ENCODE measurements around the gene ANKRD29. TPM values are rescaled to one million over a fixed set of nuclear protein-coding genes. Genes with fewer than 3 reads are reported as not detected.
"Not testable (repeated sequence)": the region's sequence is repeated elsewhere in the genome, so short reads cannot be mapped to it uniquely, and the experiment has no call there.

ANKRD29 gene
- total RNA-seq, 1 donor from 2014 or later, result 6.1 TPM

DNA sequence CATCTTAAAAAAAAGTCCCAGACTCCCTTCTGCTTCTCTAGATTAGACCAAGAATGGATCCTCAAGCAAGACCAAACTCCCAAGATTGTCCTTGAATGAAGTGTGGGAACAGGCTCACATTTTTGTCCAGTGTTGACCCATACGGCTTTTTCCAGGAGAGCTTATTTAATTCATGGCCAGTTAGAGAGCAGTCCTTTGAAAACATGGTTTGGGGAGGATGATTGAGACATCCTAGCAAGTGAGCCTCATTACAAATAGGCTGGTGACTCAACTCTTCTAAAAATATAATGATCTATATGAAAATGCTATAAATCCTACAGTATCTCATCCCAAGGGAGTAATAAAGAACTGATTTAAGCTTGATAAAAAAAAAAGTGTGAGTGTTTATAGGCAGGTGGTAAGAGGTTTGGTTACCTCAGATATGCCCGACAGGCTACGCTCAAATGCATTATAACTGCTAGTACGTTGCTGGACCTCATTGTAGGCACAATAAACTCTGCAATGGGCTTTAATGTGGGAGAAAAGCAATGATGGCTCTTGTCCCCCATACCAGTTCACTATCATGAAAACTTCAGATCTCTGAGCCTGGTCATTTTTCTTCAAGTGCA is 17.0 kb downstream of the ANKRD29 start:
- no peak for DNase-seq

DNA sequence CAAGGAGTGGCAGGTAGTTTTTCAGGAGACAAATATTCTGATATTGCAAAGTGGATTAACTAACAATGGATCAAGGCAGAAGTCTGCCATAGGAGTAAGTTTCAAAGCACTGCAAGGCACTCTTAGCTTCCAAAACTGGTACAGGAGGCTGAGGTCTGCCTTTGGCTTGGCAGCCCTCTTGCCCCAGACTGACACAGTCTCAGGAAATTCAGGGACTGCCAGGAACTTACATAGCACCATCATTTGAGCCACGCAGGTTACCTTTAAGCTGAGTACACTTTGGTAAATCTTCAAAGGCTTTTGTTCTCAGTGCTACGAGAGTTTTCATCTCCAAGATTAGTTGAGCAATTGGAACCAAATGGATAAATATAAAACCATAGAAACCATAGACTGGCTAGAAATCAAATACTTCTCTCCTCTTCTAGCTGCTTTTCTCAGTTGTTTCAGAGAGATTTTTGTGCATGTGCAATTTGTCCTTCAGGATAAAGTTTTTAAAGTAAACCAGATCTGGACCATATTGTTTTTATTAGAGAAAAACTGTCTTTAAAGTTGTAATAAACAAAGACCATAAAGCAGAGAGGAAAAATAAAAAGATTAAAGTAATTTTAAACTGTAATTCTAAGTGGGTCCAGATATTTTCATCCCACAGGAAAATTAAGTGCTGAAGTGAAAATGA is 18.8 kb downstream of the ANKRD29 start:
- DNase-seq, result no peak

DNA sequence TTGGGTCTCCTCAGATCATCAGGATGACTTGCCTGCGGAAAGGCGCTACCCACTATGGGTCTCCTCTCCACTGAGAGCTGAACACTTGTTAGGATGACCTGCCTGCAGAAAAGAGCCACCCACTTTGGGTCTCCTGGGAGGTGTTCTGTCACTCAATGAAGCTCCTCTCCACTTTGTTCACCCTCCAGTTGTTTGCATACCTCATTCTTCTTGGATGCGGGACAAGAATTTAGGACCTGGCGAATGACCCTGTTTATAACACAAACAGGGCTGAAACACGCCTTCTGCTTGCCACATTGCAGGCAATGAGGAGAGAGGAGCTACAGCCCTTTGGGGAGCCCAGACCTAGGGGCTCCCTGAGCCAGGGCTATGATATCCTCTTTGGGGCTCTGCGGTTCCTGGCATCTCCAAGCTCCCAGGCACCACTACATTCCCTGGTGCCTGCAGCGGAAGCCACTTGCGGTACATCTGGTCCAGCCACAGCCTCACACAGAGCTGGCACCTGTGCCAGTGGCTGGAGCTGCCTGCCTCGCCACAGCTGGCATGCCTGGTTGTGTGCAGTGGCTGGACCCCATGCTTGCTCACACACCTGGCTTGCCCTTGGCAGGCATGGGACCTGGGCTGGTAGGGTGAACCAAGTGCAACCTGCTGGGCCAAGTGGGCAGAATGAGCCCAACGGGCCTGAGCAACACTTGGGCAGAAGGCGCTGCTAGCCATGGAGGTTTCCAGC is 20.6 kb downstream of the ANKRD29 start:
- DNase-seq, result no peak

DNA sequence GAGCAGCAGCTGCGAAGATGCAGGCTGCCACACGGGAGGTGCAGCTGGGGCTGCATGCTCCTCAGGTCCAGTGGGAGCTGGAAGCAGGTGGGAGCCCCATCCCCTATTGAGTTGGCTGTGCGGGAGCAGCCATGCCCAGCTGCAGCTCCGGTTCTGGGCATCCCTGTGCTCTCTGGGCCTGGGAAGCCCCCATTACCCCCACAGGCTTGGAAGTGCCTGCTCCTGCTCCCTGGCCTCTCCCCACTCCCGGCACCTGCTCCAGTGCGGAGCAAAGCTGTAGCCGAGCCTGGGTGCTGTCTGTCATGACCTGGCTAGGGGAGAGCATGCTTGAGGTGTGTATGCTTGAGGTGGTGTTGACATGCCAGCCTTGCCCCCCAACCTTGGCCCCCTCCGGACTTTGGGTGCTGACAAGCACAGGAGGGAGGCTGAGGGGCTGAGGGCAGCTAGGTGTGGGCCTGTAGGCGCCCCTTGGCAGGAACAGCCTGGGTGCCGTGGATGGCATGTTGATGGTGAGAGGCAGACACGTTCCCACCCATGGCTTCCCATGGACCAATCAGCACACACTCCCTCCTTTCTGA is 21.5 kb downstream of the ANKRD29 start:
- DNase-seq, result no peak

DNA sequence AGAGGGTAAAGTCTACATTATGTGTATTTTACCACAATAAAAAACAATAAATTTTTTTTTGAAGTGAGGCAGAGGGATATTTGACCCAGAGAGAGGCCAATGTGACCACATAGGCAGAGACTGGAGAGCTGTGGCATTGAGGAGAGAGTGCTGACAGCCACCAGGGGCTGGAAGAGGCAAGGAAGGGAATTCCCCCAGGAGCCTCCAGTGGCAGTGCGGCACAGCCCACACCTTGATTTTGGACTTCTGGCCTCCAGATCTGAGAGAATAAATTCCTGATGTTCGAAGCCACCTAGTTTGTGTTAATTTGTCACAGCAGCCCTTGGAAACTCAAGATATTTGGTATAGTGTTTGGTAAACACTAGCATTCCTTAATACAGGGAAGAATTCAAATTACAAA is 22.7 kb downstream of the ANKRD29 start:
- DNase-seq, result no peak

DNA sequence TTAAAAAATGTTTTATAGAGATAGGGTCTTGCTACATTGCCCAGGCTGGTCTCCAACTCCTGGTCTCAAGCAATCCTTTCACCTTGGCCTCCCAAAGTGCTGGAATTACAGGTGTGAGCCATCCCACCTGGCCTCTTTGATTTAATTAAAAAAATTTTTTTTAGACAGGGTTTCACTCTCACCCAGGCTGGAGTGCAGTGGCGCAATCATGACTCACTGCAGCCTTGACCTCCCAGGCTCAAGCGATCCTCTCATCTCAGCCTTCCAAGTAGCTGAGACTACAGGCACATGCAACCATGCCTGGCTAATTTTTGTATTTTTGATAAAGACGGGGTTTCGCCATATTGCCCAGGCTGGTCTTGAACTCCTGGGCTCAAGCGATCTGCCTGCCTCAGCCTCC is 26.3 kb downstream of the ANKRD29 start:
- not testable (repeated sequence) for DNase-seq

DNA sequence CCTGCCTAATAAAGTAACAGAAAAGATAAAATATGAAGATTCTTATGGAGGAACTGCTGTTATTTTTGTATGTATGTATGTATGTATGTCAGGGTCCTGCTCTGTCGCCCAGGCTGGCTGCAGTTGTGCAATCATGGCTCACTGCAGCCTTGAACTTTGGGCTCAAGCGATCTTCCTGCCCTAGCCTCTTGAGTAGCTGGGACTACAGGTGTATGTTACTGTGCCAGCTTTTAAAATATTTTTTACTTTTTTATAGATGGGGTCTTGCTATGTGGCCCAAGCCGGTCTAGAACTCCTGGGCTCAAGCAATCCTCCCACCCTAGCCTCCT is 26.7 kb downstream of the ANKRD29 start:
- no peak for DNase-seq

DNA sequence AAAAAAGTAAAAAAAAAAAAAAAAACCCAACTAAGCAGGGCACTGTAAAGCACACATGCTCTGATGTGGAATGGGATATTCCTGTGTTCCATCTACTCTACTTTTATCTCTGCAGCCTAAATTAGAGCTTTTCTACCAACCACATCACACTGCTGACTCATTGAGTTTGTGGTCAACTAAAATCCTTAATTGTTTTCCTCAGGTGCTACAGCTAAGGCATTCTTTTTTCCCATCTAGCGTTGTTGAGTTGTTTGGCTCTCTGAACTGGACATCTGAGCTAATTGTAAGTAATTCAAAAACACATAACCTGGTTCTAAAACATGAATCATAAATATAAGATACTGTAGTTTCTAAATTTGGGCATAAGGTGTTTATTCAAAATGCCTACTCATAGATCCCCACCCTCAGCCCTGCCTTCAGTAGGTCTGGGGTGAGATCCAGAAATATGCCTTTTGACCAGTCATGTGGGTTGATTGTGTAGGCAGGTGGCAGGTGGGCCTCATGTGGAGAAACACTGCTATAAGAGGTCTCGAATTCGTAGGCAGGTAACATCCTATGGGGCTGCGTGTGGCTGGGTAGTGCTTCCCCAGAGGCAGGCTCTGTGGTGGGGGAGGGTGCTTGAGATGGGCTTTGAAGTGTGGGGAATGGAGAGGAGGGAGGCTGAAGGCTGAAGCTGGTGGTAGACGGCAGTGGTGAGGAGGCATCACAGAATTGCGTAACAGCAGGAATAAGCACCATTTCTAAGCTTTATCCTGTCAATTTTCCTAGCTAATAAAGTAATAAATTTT is 27.2 kb downstream of the ANKRD29 start:
- DNase-seq, result no peak

DNA sequence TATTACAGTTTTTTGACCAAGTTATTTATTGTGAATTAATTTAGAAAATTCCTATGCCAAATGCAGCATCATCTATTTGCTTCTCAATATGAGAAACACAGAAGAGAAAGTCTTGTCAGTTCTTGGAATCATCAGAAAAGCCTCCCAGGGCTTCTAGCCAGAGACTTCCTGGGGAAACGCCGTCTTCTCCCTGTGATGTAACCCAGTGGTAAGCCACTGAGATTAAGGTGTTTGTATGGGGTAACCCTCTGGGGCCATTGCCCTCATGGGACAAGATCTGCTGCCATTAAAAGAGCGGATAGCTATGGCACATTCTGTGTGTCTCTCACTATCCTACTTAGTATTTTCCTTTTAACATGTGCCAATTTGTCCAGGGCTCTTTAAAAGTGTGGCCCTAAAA is 28.0 kb downstream of the ANKRD29 start:
- DNase-seq, result no peak

DNA sequence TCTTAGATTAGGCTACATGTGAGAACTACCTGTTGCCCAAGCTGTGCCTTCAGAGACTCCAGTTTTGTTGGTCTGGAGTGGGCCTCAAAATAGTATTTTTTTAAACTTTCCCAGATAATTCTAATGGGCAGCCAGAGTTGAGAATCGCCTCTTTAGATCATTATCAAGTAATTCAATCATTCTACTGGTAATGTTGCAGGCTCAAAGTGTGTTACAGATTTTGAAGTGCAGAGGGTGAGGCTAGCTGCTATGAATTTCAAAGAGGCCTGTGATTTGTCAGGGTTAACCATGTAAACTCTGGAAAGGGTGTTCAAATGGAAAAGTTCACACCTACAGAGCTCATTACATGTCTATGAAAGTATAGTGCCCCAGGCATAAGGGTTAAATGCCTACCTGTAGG is 30.1 kb downstream of the ANKRD29 start:
- DNase-seq, result no peak

DNA sequence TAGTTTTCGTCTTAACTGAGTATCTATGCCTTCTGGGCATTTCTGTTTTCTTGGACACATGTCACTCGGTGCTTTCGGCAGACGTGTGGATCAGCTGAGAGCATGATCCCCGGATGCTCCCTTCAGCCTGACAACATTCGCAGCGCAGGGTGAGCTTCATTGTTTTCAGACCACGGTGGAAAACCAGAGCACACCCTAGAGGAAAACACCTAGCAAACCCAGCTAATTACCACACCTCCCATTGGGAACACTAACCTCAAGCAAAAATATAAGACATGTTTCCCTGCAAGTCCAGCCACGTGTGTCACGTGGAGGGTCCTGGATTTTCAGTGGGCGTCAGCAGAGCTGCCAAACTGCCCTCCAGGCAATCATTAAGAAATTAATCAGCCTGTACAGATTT is 31.0 kb downstream of the ANKRD29 start:
- no peak for DNase-seq

DNA sequence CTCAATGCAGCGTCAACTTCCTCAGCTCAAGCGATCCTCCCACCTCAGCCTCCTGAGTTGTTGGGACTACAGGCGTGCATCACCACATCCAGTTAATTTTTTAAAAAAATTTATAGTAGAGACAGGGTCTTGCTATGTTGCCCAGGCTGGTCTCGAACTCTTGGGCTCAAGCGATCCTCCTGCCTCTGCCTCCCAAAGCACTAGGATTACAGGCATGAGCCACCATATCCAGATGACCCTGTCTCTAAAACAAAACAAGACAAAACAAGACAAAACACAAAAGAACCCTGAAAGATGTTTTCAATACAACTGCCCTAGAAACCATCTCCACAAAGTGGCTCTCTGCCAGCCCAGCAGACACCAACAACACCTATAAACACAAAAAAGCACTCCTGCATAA is 31.4 kb downstream of the ANKRD29 start:
- no peak for DNase-seq

DNA sequence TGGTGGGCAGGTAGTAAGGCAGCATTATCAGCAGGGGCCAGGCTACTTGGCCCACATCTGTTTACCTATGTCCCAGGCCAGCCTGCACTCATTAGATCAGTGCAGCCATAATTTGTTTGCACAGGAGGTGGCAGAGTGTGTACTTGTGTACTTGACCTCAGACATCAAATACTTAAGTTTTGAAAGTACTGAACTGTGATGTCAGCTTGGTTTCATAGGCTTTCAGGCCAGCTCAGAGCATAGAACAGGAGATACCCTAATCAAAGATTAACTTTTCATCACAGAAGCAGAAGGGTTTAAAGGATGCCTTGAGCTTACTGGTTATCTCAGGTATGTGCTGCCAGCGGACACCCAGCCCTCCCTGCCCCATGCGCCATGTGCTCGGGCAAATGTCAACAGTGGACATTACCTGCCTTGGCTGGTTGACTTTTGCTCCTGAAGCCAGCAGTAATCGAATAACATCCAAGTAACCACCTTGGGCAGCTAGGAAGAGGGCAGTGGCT is 33.2 kb downstream of the ANKRD29 start:
- DNase-seq, result no peak

DNA sequence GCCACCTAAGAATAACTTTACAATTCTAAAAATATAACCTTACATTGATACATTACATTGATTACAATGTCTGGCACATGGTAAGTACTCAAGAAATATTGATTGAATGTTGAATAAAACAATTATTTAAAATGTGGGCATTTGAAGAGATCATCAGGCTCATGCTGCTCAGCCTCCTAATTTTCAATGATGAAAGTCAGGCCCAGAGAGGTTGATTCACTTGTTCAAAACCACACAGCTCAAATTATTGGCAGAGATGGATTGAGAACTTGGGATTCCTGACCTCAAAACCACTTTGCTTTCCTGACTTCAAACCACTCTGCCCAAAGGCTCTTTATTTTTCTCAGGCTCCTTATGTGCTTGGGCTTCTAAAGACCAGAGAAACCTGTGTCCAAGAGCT is 34.7 kb downstream of the ANKRD29 start:
- DNase-seq, result no peak

DNA sequence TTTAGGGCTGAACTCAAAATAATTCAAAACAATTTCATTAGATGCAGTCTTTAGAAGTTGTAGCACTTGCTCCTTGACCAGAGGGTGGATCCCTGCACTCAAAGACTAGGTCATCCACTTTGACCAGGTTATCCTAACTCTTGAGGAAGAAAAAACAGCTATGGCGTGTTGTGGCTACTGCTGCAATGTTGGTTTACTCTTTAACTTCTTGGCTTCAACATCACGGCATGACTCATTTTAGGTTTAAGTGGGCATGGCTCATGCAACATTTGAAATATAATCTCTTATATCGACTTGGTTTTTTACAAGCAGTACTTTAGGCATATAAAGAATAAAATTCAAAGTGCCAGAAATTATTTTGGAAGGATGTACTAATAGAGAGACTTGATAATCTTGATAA is 35.4 kb downstream of the ANKRD29 start:
- no peak for DNase-seq

DNA sequence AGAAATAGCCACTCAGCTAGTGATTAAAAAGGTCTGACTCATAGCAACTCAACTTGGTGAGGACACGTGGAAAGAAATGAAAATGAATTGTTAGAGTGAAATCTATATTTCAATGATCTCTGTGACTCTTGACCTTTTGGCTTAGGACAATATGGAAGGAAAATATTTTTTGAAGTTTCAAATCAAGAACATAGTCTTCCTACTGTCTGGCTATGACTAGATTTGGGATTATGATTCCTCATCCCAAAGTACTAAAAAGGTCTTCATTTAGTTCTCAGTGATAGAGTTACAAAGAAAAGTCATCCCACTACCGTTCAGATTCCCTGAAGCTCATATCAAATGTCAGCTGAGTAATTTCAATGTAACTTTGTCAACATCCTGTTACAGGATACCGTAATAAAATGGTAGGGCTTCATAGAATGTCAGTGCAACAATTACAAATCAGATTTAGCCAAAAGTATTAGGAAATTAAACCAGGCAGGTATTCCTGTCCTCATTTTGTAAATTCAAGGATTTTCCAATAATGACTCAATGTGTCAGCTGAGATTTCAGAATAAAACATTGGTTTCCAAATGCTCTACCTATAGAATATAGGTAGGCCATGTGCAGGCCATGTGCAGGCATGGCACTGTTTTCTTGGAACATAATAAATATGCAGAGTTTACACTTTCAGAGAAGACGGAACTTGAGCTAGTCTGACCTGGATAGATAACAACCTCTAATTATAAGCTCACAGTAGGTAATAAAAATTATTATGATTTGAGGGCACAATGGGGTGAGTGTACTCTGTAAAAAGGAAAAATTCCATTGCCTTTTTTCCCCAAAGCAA is 36.0 kb downstream of the ANKRD29 start:
- no peak for DNase-seq

DNA sequence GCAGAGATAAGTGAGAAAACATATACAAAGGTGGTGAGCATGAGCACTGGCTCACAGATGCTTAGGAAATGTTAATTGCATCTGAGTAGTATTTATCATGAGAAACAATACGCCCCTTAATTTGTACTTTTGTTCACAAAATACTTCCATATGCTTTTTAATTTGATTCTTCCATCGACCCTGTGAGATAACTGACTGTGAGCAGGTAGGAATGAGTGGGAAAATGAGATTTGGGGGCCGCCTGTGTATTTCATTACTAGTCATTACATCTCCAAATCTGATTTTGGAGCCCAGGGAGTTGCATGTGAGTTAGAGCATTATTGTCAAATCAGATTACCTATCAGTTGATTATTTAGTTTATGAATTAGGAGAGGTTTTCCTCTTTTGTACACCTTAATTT is 39.7 kb downstream of the ANKRD29 start:
- DNase-seq, result no peak

DNA sequence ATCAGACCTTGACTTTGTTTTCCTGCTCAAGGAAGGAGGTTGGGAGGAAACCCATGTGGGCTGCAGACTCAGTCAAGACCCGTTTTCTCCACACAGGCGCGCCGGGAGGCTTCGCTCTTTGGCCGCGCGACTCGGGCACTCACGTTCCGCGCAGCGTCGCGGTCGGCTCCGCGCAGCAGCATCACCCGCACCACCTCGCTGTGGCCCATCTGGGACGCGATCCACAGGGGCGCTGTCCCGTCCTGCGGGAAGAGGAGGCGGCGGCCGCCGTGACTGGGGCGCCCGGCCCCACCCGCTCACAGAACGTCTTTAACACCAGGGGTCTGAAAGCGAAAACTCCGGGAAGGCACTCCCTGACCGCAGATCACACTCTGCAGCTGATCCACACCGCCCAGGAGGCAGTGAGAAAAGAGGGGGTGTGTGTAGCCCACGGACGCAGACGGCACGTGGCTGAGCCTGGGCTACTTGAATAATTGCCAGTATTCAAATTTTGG is 43.3 kb downstream of the ANKRD29 start:
- no peak for DNase-seq

DNA sequence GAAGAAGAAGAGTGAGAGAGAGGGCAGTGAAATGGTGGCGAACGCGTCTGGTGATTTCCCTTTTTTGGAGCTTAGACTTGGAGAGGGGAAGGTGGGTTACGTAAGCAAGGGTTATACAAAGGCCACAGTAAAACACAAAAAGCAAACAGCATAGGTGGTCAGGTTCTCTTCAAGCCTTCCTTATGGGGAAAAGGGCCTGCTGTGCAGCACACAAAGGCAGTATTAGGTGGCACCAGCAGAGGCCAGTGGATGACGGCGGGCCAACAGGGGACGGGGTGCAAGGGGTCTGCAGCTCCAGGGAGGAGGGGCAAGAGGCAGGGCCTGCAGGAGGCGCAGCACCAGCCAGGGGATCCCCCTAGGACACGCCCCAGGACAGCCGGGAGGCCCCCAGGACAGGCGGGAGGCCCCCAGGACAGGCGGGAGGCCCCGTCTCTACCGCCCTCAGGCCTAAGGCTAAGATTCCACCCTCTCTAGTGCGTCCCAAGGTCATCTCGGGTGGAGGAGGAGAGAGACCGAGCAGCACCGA is 43.8 kb downstream of the ANKRD29 start:
- no peak for DNase-seq

DNA sequence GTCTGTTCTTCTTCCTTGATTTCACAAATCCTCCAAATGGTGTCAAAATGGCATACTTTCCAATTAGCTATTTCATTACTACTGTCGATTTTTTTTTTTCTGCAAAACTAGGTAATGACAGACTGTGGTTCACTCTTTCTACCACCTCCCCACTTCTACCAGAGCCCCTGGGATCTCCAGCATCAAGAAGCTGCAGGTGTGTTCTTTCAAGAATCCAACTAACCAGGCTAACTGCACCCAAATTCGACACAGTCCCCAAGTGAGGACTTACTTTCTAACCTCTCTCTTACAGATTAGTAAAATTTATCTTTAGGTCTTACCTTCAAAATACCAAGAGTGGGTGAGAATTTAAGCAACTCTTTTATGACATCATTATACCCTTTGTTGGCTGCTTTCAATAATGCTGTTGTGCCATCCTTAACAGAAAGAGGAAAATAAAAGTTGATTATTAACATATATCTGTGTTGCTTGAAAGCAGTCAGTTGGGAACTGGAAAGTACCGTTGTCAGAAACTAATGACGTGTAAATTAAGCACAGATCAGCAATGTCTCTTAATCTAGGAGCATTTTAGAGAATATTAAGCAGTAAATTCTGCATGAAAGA is 45.2 kb downstream of the ANKRD29 start:
- DNase-seq, result no peak

DNA sequence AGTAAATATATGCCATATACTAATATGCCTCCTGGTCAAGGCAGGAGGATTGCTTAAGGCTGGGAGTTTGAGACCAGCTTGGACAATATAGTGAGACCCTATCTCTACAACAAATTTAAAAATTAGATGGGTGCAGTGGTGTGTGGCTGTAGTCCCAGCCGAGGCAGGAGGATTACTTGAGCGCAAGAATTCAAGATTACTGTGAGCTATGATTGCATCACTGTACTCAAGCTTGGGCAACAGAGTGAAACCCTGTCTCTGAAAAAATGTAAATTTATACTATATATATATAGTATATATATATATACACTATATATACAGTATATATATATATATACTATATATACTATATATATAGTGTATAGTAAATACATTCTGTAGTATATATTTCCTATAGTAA is 46.5 kb downstream of the ANKRD29 start:
- DNase-seq, result no peak
